Measurements from ENCODE around the gene EMX2. TPM values are rescaled to one million over a fixed set of nuclear protein-coding genes. Genes with fewer than 3 reads are reported as not detected.

Gene EMX2
- total RNA-seq, 2 donors from 2014 or later, result 0.47 to 0.67 TPM

- no peak for TF ChIP-seq CTCF (IDR thresholded peaks at IDR 0.05)
- peaks cover 0 to 34% of the 10 kb centered on the region in 2 donors for H3K4me1 ChIP-seq
- no peak overlapping the region for H3K4me3 ChIP-seq
- no peak for DNase-seq (ENCODE audit: low spot score)
- H3K27me3 ChIP-seq, result peaks cover 35 to 54% of the 10 kb centered on the region in 2 donors
- H3K9me3 ChIP-seq, result no peaks in the 10 kb centered on the region
- H3K27ac ChIP-seq, result no peak overlapping the region
- no peaks in the 10 kb centered on the region for H3K36me3 ChIP-seq
Measured at GRCh38 chr10:117536072-117536865, 6.3 kb upstream of the EMX2 start.

GRCh38 chr10:117536866-117537435 lies 5.6 kb upstream of the EMX2 start:
- DNase-seq (ENCODE audit: low spot score), result no peak
- no peaks in the 10 kb centered on the region for H3K9me3 ChIP-seq
- TF ChIP-seq CTCF (IDR thresholded peaks at IDR 0.05), result no peak
- H3K27ac ChIP-seq, result no peak overlapping the region
- H3K4me1 ChIP-seq, result peaks cover 0 to 38% of the 10 kb centered on the region in 2 donors
- peaks cover 35 to 55% of the 10 kb centered on the region in 2 donors for H3K27me3 ChIP-seq
- no peaks in the 10 kb centered on the region for H3K36me3 ChIP-seq
- no peak overlapping the region for H3K4me3 ChIP-seq

GRCh38 chr10:117537436-117537903 lies 5.1 kb upstream of the EMX2 start:
- Histone ChIP-seq H3K36me3 (no peaks in the 10 kb centered on the region), H3K27me3 (peaks cover 35 to 57% of the 10 kb centered on the region in 2 donors), H3K4me1 (peaks cover 0 to 43% of the 10 kb centered on the region in 2 donors), H3K27ac (no peak overlapping the region), H3K9me3 (no peaks in the 10 kb centered on the region), H3K4me3 (peak overlapping the region; percentile 3 to 38)
- DNase-seq (ENCODE audit: low spot score), result no peak
- peak; percentile 66 to 80 for TF ChIP-seq CTCF (IDR thresholded peaks at IDR 0.05)

GRCh38 chr10:117537904-117538524 lies 4.5 kb upstream of the EMX2 start:
- H3K4me1 ChIP-seq, result peaks cover 0 to 42% of the 10 kb centered on the region in 2 donors
- no peaks in the 10 kb centered on the region for H3K36me3 ChIP-seq
- peaks cover 35 to 53% of the 10 kb centered on the region in 2 donors for H3K27me3 ChIP-seq
- DNase-seq (ENCODE audit: low spot score), result no peak
- no peaks in the 10 kb centered on the region for H3K9me3 ChIP-seq
- TF ChIP-seq CTCF (IDR thresholded peaks at IDR 0.05), result no peak
- H3K27ac ChIP-seq, result no peak overlapping the region
- peak overlapping the region; percentile 3 to 38 for H3K4me3 ChIP-seq

- no peak for DNase-seq (ENCODE audit: low spot score)
- no peak for TF ChIP-seq CTCF (IDR thresholded peaks at IDR 0.05)
- Histone ChIP-seq H3K4me3 (no peak overlapping the region), H3K9me3 (no peaks in the 10 kb centered on the region), H3K27me3 (peaks cover 36 to 56% of the 10 kb centered on the region in 2 donors), H3K4me1 (peaks cover 0 to 53% of the 10 kb centered on the region in 2 donors), H3K27ac (no peak overlapping the region), H3K36me3 (no peaks in the 10 kb centered on the region)
Measured at GRCh38 chr10:117539361-117539773, 3.2 kb upstream of the EMX2 start.

All from right atrium auricular region (tissue), 2 donors.